ENCODE measurements around the gene DNM1.

The DNM1 gene

GRCh38 chr9:128205296-128205944 is 2.2 kb downstream of the DNM1 start:
- no peak for DNase-seq (ENCODE audit: low read depth in 2 of 2)

- DNase-seq (ENCODE audit: low read depth in 2 of 2): no peak
These were observed 3.3 kb downstream of the DNM1 start for GRCh38 chr9:128206484-128206883.

- no peak for DNase-seq (ENCODE audit: low read depth in 2 of 2)
These were observed 4.0 kb downstream of the DNM1 start for GRCh38 chr9:128206916-128207910.

GRCh38 chr9:128208386-128208785 is 5.2 kb downstream of the DNM1 start:
- no peak for DNase-seq (ENCODE audit: low read depth in 2 of 2)

GRCh38 chr9:128208946-128209669 is 5.9 kb downstream of the DNM1 start:
- no peak for DNase-seq (ENCODE audit: low read depth in 2 of 2)

- no peak for DNase-seq (ENCODE audit: low read depth in 2 of 2)
These were observed 8.2 kb downstream of the DNM1 start for GRCh38 chr9:128211186-128211980.

GRCh38 chr9:128211981-128212281 is 8.8 kb downstream of the DNM1 start:
- no peak for DNase-seq (ENCODE audit: low read depth in 2 of 2)

- DNase-seq (ENCODE audit: low read depth in 2 of 2): no peak
These were observed 10.7 kb downstream of the DNM1 start for GRCh38 chr9:128213746-128214497.

GRCh38 chr9:128214571-128215490 is 11.7 kb downstream of the DNM1 start:
- DNase-seq (ENCODE audit: low read depth in 2 of 2): no peak

GRCh38 chr9:128215491-128216409 is 12.6 kb downstream of the DNM1 start:
- no peak for DNase-seq (ENCODE audit: low read depth in 2 of 2)

- no peak for DNase-seq (ENCODE audit: low read depth in 2 of 2)
These were observed 13.8 kb downstream of the DNM1 start for GRCh38 chr9:128216781-128217553.

GRCh38 chr9:128218172-128218517 is 15.0 kb downstream of the DNM1 start:
- DNase-seq (ENCODE audit: low read depth in 2 of 2): no peak

GRCh38 chr9:128218518-128219389 is 15.6 kb downstream of the DNM1 start:
- peak; percentile 92 to 97 for DNase-seq (ENCODE audit: low read depth in 2 of 2)

GRCh38 chr9:128219831-128220230 is 16.7 kb downstream of the DNM1 start:
- no peak for DNase-seq (ENCODE audit: low read depth in 2 of 2)

GRCh38 chr9:128222026-128222425 is 18.8 kb downstream of the DNM1 start:
- no peak for DNase-seq (ENCODE audit: low read depth in 2 of 2)

- no peak for DNase-seq (ENCODE audit: low read depth in 2 of 2)
These were observed 19.9 kb downstream of the DNM1 start for GRCh38 chr9:128222880-128223670.

Data from activated CD4-positive, alpha-beta T cell treated with anti-CD3 and anti-CD28 coated beads for 24 hours (primary cell).